Nephron progenitor cell (in vitro differentiated cells): Measurements from ENCODE around the gene RAB6A.

Source experiments
- DNase-seq: peaks from one replicate; pipeline ENCODE4 v3.0.0; 2021
- H3K27ac Mint-ChIP-seq: 2 replicates; pipeline ENCODE4 v1.8.0; 2021; ENCODE audit warnings: mild to moderate bottlenecking, moderate library complexity, mixed read lengths
- H3K27me3 Mint-ChIP-seq: 2 replicates; pipeline ENCODE4 v1.8.0; 2021; ENCODE audit warnings: mild to moderate bottlenecking, low read depth, mixed read lengths; ENCODE audit not compliant: poor library complexity
- H3K36me3 Mint-ChIP-seq: 2 replicates; pipeline ENCODE4 v1.8.0; 2021; ENCODE audit warnings: low read depth, mixed read lengths
- H3K4me1 Mint-ChIP-seq: 2 replicates; pipeline ENCODE4 v1.8.0; 2021; ENCODE audit warnings: mixed read lengths
- H3K4me3 Mint-ChIP-seq: 2 replicates; pipeline ENCODE4 v1.8.0; 2021; ENCODE audit warnings: mild to moderate bottlenecking, moderate library complexity, mixed read lengths
- H3K9me3 Mint-ChIP-seq: 2 replicates; pipeline ENCODE4 v1.8.0; 2021; ENCODE audit warnings: mild to moderate bottlenecking, moderate library complexity, mixed read lengths
- TF ChIP-seq, protein P1 (sequence below): fragments of 200-600 bp; sonication (generic); IDR thresholded peaks from 2 replicates; pipeline ENCODE4 v1.5.0; 2021; ENCODE audit warnings: antibody characterized with exemption

RAB6A gene

DNA sequence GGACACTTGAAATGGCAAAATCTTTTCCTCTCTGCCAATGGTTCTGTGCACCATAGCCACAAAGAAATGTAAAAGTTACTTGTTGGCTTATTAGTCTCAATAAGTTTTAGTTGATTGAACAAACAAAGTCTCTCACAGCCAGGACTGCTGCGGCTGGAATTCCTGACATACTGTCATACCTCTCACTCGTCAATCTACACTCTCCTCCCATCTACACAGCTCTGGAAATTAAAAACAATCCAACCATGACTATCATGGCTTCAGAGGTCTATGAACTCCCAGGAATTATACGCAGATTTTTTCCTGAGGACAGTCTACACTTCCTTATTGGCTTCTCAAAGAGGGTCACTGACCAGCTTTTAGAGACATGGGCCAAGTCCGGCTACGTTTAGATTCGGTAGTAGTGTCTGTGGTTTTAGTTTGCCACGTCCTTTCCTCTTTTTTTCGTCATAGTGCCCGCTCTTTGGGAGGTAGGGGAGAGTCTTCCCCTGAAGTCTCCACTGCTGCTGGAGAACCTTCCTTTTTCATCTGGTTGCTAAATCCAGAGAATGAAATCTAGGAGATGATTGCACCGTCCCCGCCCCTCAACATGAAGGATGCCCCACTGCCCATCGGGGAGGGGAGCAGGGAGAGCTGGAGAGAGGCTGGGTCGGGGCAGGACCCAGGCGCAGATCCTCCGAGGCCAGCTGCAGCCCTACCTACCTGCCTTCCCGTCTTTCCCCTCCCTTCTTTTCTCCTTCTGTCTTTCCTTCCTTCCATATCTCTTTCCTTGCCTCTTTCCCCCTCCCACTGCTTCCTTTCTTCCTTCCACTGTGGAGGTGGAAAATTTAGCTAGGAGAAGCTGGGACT, 115.5 kb downstream of the RAB6A start:
- DNase-seq = no peak
- no peaks in the 10 kb centered on the region for H3K36me3 Mint-ChIP-seq
- H3K4me3 Mint-ChIP-seq = peak overlapping the region; percentile 71
- H3K27ac Mint-ChIP-seq = no peak overlapping the region
- no peaks in the 10 kb centered on the region for H3K9me3 Mint-ChIP-seq
- peaks cover 17% of the 10 kb centered on the region for H3K27me3 Mint-ChIP-seq
- peaks cover 49% of the 10 kb centered on the region for H3K4me1 Mint-ChIP-seq
- TF ChIP-seq, protein P1, sequence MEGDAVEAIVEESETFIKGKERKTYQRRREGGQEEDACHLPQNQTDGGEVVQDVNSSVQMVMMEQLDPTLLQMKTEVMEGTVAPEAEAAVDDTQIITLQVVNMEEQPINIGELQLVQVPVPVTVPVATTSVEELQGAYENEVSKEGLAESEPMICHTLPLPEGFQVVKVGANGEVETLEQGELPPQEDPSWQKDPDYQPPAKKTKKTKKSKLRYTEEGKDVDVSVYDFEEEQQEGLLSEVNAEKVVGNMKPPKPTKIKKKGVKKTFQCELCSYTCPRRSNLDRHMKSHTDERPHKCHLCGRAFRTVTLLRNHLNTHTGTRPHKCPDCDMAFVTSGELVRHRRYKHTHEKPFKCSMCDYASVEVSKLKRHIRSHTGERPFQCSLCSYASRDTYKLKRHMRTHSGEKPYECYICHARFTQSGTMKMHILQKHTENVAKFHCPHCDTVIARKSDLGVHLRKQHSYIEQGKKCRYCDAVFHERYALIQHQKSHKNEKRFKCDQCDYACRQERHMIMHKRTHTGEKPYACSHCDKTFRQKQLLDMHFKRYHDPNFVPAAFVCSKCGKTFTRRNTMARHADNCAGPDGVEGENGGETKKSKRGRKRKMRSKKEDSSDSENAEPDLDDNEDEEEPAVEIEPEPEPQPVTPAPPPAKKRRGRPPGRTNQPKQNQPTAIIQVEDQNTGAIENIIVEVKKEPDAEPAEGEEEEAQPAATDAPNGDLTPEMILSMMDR = no peak

DNA sequence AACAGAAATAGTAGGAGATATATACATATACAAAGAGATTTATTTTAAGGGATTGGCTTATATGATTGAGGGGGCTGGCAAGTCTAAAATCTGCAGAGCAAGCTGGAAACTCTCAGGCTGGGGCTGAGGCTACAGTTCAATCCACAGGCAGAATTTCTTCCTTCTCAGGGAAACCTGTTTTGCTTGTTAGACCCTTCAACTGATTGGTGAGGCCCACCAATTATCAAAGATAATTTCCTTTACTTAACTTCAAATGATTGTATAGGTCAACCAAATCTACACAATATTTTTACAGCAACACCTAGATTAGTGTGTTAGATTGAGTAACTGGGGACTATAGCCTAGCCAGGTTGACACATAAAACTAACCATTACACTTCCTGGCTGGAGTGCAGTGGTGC, 119.2 kb downstream of the RAB6A start:
- Mint-ChIP-seq H3K27me3 (peaks cover 11% of the 10 kb centered on the region), H3K36me3 (no peaks in the 10 kb centered on the region), H3K4me1 (peaks cover 18% of the 10 kb centered on the region), H3K4me3 (no peak overlapping the region), H3K9me3 (no peaks in the 10 kb centered on the region), H3K27ac (no peak overlapping the region)
- DNase-seq = no peak
- TF ChIP-seq, protein P1 = no peak

DNA sequence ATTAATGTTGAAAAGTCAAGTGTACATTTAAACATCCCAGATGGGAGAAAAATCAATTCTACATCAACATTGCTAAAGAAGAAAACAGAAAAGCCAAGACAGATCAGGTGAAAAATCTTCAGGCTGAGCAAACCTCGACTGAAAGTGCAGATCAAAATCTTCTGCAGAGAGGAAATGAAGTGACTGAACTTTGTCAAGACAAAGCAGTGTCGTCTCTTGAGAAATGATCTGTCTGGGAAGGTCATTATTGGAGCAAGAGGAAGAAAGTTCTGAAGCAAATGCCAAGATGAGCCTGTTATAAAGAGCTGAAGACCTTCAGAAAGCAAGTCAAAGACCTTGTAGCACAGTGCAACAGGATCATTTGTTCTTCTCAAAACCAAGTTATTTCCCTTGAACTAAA, 120.3 kb downstream of the RAB6A start:
- H3K27ac Mint-ChIP-seq = no peak overlapping the region
- no peaks in the 10 kb centered on the region for H3K36me3 Mint-ChIP-seq
- no peaks in the 10 kb centered on the region for H3K9me3 Mint-ChIP-seq
- H3K27me3 Mint-ChIP-seq = peaks cover 7% of the 10 kb centered on the region
- H3K4me1 Mint-ChIP-seq = peaks cover 7% of the 10 kb centered on the region
- no peak overlapping the region for H3K4me3 Mint-ChIP-seq
- TF ChIP-seq, protein P1 = no peak
- no peak for DNase-seq

DNA sequence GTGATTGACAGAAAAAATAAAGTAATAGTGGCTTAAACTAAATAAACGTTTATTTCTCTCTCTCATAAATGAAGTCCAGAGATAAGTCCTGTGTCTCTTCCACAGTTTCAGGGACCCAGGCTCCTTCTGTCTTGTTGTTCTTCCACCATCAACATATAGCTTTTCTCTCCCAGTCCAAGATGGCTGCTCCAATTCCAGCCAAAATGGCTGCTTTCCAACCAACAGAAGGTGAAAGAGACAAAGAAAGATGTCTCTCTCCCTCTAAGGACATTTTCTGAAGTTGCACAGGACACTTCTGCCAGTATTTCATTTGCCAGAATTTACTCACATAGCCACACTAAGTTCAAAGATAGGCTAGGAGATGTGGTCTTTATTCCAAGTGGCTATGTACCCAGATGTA, 123.9 kb downstream of the RAB6A start:
- Mint-ChIP-seq H3K36me3 (peaks cover 1% of the 10 kb centered on the region), H3K9me3 (peaks cover 14% of the 10 kb centered on the region), H3K27ac (no peak overlapping the region), H3K4me3 (no peak overlapping the region), H3K4me1 (no peaks in the 10 kb centered on the region), H3K27me3 (peaks cover 3% of the 10 kb centered on the region)
- no peak for DNase-seq
- TF ChIP-seq, protein P1 = no peak

DNA sequence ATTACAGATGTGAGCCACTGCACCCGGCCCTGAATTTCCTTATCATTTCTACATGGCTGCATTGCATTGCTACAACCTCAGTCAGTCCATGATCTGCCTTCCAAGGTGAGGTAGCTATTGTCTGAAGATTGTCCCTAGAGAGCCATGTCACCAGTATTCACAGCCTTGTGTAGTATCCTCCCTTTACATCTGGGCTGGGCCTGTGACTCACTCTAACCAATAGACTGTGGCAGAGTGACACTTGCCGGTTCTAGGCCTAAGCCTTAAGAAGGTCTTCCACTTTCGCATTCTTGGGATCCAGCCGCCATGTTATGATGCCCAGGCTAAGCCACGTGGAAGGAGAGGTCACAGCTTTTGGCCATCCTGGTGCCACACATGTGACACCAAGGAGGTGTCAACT, 124.6 kb downstream of the RAB6A start:
- peaks cover 8% of the 10 kb centered on the region for H3K36me3 Mint-ChIP-seq
- no peak for DNase-seq
- no peaks in the 10 kb centered on the region for H3K4me1 Mint-ChIP-seq
- peaks cover 22% of the 10 kb centered on the region for H3K9me3 Mint-ChIP-seq
- H3K4me3 Mint-ChIP-seq = no peak overlapping the region
- peaks cover 3% of the 10 kb centered on the region for H3K27me3 Mint-ChIP-seq
- TF ChIP-seq, protein P1 = no peak
- H3K27ac Mint-ChIP-seq = no peak overlapping the region

DNA sequence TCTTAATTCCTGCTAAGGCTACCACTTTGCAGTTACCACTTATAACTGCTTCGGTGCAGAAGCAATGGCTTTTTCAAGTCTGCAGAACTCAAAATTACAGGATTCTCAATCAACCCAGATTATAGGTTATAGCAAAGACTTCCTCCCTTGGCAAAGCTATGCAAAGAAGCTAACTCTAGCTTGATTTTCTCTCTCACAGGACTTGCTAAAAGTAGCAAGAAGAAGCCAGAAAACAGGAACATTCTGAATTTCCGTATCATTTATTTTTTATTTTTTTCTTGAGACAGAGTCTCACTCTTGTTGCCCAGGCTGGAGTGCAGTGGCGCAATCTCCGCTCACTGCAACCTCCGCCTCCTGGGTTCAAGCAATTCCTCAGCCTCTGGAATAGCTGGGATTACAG, 125.2 kb downstream of the RAB6A start:
- Mint-ChIP-seq H3K9me3 (peaks cover 24% of the 10 kb centered on the region), H3K36me3 (peaks cover 8% of the 10 kb centered on the region), H3K4me3 (no peak overlapping the region), H3K27ac (no peak overlapping the region), H3K27me3 (peaks cover 3% of the 10 kb centered on the region), H3K4me1 (no peaks in the 10 kb centered on the region)
- DNase-seq = no peak
- TF ChIP-seq, protein P1 = no peak
